Neural crest cell (in vitro differentiated cells): ENCODE data around the gene TYMP. TPM values are rescaled to one million over a fixed set of nuclear protein-coding genes. Genes with fewer than 3 reads are reported as not detected.

ENCODE experiments used
- DNase-seq: peaks from one replicate; pipeline ENCODE4 v3.0.0; 2021; ENCODE audit warnings: low read depth, mixed read lengths, low spot score
- H3K27ac Mint-ChIP-seq: one replicate; pipeline ENCODE4 v1.8.0; 2021; ENCODE audit warnings: mild to moderate bottlenecking, mixed read lengths; ENCODE audit not compliant: unreplicated experiment
- H3K27me3 Mint-ChIP-seq: 2 replicates; pipeline ENCODE4 v1.8.0; 2021; ENCODE audit warnings: low read depth, mild to moderate bottlenecking, mixed read lengths
- H3K36me3 Mint-ChIP-seq: 2 replicates; pipeline ENCODE4 v1.8.0; 2021; ENCODE audit warnings: low read depth, mild to moderate bottlenecking, mixed read lengths
- H3K4me1 Mint-ChIP-seq: 2 replicates; pipeline ENCODE4 v1.8.0; 2021; ENCODE audit warnings: mixed read lengths
- H3K4me3 Mint-ChIP-seq: one replicate; pipeline ENCODE4 v1.8.0; 2021; ENCODE audit warnings: mild to moderate bottlenecking, mixed read lengths
- H3K9me3 Mint-ChIP-seq: 2 replicates; pipeline ENCODE4 v1.8.0; 2021; ENCODE audit warnings: mixed read lengths
- total RNA-seq: library from RNA; stranded (reverse); gene quantifications from 2 replicates; pipeline ENCODE4 v1.2.1, GENCODE V29; 2021
- TF ChIP-seq, protein P1 (sequence below): fragments of 200-600 bp; sonication (generic); conservative IDR thresholded peaks from 2 replicates; pipeline ENCODE4 v1.5.0; 2021; ENCODE audit warnings: antibody characterized with exemption, mild to moderate bottlenecking

The TYMP gene
- total RNA-seq, 1 donor from 2014 or later, result 0.86 TPM

DNA sequence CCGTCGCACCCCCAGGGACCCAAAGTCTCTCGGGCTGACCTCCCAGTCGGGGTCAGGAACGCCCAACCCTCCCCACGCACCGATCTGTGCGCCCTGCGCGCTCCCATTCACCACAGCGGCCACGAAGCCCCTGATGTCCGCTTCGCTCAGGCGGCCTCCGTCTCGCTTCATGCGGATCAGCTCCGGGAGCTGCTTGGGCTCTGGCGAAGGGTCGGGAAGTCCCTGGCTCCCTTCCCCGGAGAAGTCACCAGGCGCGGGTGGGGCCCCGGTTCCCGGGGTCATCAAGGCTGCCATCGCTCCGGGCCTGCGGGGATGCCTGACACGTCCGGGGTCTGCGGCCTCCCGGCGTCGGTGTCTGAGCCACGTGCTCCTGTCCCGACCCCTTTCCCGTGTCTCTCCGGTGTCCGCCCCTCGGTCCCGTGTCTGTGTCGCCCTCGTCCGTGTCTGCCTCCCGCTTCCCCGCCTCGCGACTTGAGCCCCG lies 356 bp downstream of the TYMP start:
- TF ChIP-seq, protein P1, sequence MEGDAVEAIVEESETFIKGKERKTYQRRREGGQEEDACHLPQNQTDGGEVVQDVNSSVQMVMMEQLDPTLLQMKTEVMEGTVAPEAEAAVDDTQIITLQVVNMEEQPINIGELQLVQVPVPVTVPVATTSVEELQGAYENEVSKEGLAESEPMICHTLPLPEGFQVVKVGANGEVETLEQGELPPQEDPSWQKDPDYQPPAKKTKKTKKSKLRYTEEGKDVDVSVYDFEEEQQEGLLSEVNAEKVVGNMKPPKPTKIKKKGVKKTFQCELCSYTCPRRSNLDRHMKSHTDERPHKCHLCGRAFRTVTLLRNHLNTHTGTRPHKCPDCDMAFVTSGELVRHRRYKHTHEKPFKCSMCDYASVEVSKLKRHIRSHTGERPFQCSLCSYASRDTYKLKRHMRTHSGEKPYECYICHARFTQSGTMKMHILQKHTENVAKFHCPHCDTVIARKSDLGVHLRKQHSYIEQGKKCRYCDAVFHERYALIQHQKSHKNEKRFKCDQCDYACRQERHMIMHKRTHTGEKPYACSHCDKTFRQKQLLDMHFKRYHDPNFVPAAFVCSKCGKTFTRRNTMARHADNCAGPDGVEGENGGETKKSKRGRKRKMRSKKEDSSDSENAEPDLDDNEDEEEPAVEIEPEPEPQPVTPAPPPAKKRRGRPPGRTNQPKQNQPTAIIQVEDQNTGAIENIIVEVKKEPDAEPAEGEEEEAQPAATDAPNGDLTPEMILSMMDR, result no peak
- DNase-seq, result no peak
- no peaks in the 10 kb centered on the region for H3K9me3 Mint-ChIP-seq
- peaks cover 6% of the 10 kb centered on the region for H3K36me3 Mint-ChIP-seq
- peaks cover 78% of the 10 kb centered on the region for H3K27me3 Mint-ChIP-seq
- no peak overlapping the region for H3K27ac Mint-ChIP-seq
- H3K4me3 Mint-ChIP-seq, result peak overlapping the region; percentile 31
- H3K4me1 Mint-ChIP-seq, result peaks cover 31% of the 10 kb centered on the region

DNA sequence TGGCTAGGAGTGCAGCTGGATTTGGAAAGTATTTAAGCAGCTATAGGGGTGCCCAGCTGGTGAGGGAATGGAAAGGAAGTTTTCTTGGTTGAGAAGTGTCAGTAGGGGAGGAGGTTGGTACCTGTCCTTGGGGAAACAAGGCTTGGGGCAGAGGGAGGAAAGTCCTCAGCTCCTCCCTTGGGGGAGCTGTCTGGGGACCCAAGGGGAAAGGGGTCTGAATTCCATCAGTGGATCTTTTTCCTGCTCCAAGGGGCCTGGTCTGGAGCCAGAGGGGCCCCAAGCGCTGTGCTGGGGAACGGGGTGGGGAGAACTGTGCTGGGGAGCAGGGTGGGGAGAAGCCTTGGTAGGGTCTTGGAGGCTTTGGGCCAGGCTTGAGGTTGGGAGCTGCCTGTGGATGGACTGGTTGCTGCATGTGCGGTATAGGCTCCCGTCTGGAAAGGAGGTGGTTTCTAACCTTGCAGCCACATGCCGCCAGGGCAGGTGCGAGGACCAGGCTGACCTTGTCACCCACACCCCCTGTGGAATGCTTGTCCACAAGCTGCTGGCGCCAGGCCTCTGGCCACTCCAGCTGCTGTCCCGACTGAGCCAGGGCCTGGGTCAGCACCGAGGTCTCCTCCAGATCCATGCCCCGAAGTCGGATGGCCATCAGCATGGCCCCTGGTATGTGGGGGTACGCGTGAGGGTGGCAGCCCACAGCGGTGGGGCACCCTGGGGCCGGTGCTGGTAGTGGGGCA lies 963 bp downstream of the TYMP start:
- Mint-ChIP-seq H3K9me3 (no peaks in the 10 kb centered on the region), H3K4me3 (peak overlapping the region; percentile 85), H3K4me1 (peaks cover 27% of the 10 kb centered on the region), H3K36me3 (peaks cover 6% of the 10 kb centered on the region), H3K27ac (no peak overlapping the region), H3K27me3 (peaks cover 72% of the 10 kb centered on the region)
- DNase-seq, result no peak
- TF ChIP-seq, protein P1, result no peak

DNA sequence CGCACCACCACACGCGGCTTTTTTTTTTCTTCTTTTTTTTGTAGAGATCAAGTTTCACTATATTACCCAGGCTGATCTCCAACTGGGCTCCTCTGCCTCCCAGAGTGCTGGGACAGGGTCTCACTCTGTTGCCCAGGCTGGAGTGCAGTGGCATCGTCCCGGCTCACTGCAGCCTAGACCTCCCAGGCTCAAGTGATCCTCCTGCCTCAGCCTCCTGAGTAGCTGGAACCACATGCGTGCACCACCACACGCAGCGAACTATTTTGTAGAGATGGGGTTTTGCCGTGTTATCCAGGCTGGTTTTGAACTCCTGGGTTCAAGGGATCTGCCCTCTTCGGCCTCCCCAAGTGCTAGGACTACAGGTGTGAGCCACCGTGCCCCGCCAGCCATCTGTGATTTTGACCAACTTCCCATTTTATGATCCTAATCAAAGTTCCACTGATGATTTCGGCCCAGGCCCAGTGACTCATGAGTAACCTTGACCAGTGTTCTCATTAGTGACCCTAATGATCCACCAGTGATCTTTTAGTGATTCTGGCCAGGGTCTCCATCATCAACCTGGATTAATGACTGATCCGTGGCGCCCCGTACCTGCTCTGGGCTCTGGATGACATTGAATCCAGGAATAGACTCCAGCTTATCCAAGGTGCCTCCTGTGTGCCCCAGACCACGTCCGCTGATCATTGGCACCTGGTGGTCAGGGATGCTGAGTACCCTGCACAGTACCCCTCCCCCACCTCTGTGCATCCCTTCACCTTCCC lies 1.7 kb downstream of the TYMP start:
- no peak for DNase-seq
- TF ChIP-seq, protein P1, result no peak
- no peak overlapping the region for H3K27ac Mint-ChIP-seq
- H3K9me3 Mint-ChIP-seq, result no peaks in the 10 kb centered on the region
- H3K4me3 Mint-ChIP-seq, result peak overlapping the region; percentile 85
- peaks cover 6% of the 10 kb centered on the region for H3K36me3 Mint-ChIP-seq
- H3K4me1 Mint-ChIP-seq, result peaks cover 23% of the 10 kb centered on the region
- peaks cover 65% of the 10 kb centered on the region for H3K27me3 Mint-ChIP-seq

DNA sequence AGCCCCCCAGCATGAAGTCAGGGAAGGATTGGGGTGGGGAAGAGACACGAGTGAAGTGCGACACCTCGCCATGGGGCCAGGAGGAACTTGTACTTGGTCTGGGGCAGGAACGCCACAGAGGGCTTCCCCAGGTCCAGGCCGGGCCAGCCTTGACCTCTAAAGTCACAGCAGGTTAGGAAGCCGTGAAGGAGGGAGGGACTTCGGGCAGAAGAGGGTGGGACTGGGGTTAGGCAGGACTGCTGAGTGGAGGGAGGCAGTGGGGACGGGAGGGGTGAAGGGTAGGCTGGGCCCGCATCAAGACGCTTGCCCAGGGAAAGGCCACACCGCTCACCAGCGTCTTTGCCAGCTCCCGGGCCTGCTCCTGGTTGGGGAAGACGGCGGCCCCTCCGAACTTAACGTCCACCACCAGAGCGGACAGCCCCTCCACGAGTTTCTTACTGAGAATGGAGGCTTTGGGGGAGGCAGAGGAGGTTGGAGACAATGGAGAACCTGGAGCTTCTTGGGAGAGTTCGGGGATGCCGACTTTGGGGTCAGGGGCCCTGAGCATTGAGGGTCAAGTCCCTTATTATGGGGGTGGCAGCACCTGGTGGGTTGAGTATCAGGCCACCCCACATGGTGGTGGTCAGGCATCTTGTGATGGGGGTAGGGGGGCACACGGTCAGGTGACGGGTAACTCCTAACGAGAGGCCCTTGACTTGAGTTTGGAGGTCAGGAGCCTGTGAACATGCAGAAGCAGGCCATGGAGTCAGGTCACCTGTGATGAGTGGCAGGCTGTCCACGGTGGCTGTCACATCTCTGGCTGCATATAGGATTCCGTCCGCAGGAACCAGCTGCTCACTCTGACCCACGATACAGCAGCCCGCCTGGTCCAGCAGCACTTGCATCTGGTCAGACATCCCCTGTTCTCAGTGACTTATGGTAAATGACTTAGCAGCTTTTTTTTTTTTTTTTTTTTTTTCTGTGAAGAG lies 2.7 kb downstream of the TYMP start:
- H3K9me3 Mint-ChIP-seq, result no peaks in the 10 kb centered on the region
- H3K4me1 Mint-ChIP-seq, result peaks cover 17% of the 10 kb centered on the region
- H3K27me3 Mint-ChIP-seq, result peaks cover 55% of the 10 kb centered on the region
- H3K4me3 Mint-ChIP-seq, result peak overlapping the region; percentile 85
- peaks cover 6% of the 10 kb centered on the region for H3K36me3 Mint-ChIP-seq
- no peak for DNase-seq
- TF ChIP-seq, protein P1, result no peak
- no peak overlapping the region for H3K27ac Mint-ChIP-seq
